ENCODE results near the gene PTPN13.

The PTPN13 gene

GRCh38 chr4:86819561-86819960 is 225.4 kb downstream of the PTPN13 start:
- no peak for DNase-seq

- no peak for DNase-seq
These were observed 227.0 kb downstream of the PTPN13 start for GRCh38 chr4:86821151-86821550.

- no peak for DNase-seq
These were observed 228.0 kb downstream of the PTPN13 start for GRCh38 chr4:86822136-86822535.

DNA sequence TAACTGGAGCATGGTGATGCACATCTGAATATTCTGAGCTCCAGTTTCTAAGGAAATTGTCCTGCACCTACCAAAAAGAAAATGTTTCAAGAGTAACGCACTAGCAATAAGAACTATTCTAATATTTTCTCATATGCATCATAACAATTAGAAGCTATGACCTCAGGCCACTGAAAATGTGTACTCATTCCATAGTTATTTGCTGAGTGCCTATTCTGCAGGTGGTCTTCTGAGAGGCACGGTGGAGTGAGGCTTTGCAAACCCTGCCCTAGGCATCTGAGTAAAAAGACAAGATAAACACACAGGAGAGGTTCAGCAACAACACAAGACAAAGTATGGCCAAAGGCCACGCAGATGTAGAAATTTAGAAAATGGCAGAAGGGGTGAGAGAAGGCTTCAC is 231.4 kb downstream of the PTPN13 start:
- DNase-seq: no peak

- no peak for DNase-seq
These were observed 237.4 kb downstream of the PTPN13 start for GRCh38 chr4:86831262-86832130.

- DNase-seq: no peak
These were observed 239.5 kb downstream of the PTPN13 start for GRCh38 chr4:86833615-86834014.

- no peak for DNase-seq
These were observed 240.8 kb downstream of the PTPN13 start for GRCh38 chr4:86834901-86835300.

- no peak for DNase-seq
These were observed 241.6 kb downstream of the PTPN13 start for GRCh38 chr4:86835677-86836076.

GRCh38 chr4:86837691-86838503 is 243.8 kb downstream of the PTPN13 start:
- no peak for DNase-seq

GRCh38 chr4:86840858-86841257 is 246.7 kb downstream of the PTPN13 start:
- no peak for DNase-seq

- DNase-seq: no peak
These were observed 247.2 kb downstream of the PTPN13 start for GRCh38 chr4:86841309-86841708.

DNA sequence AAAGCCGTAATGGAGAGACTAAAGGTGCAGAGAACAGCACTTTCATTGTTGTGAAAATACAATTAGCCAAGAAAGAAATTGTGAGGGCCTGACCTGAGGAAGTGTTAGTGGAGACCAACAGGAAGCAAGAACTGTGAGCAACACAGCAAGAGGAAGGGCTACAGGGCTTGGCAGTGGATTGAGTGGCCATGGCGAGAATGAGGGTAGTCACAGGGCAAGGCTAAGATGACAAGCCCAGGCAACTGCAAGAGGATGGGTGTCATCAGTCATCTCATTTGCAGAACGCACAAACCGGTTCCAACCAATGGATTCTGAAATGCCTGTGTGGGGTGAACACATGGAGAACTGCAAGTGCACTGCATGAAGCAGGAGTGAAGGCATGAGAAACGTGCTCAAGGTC is 251.5 kb downstream of the PTPN13 start:
- DNase-seq: no peak

- no peak for DNase-seq
These were observed 252.8 kb downstream of the PTPN13 start for GRCh38 chr4:86846921-86847320.

DNA sequence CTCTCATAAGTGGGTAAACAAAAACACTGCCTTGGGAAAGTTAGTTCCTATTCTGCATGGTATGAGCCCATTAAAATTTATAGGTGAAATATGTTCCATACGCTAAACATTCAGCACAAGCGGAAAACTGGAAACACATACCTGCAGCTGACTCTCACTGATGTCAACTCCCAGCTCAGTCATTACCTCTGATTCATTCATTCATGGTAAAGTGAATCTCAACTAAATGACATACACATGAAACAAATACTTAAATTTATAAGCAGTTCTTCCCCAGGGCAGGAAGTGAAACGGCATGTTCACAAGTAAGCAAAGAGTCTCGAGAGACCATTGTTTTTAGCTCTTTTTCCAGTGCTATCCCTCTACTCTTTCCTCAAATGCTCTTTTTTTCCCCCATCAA is 253.5 kb downstream of the PTPN13 start:
- DNase-seq: no peak

- DNase-seq: no peak
These were observed 254.0 kb downstream of the PTPN13 start for GRCh38 chr4:86848136-86848535.

GRCh38 chr4:86848732-86849619 is 254.9 kb downstream of the PTPN13 start, which contains the start of gene SLC10A6:
TSS of gene SLC10A6 (minus strand) at chr4:86849384. CDS start at chr4:86849115, 269 bp downstream.
- DNase-seq: no peak

GRCh38 chr4:86853209-86853608 is 259.1 kb downstream of the PTPN13 start:
- DNase-seq: no peak

GRCh38 chr4:86855572-86855971 is 261.5 kb downstream of the PTPN13 start:
- no peak for DNase-seq

- no peak for DNase-seq
These were observed 262.8 kb downstream of the PTPN13 start for GRCh38 chr4:86856896-86857295.

GRCh38 chr4:86857341-86858052 is 263.4 kb downstream of the PTPN13 start:
- DNase-seq: no peak

Data from NCI-H2081 treated with DMSO at 0.1 percent for 48 hours (cell line).